ENCODE results near the gene PTPRD. TPM values are rescaled to one million over a fixed set of nuclear protein-coding genes. Genes with fewer than 3 reads are reported as not detected.

PTPRD gene
- total RNA-seq, 1 experiment from 2014 or later: 32.5 TPM

GRCh38 chr9:8309258-8309657 lies 2303.5 kb downstream of the PTPRD start:
- H3K23me2 ChIP-seq (ENCODE audit: insufficient read length, low read depth, low read length, poor library complexity, severe bottlenecking): no peaks in the 10 kb centered on the region
- no peaks in the 10 kb centered on the region for H3K79me1 ChIP-seq (ENCODE audit: insufficient read depth, low read depth, low read length, poor library complexity, severe bottlenecking)
- H3K4me3 Mint-ChIP-seq: no peak overlapping the region
- no peak overlapping the region for H3T11ph ChIP-seq (ENCODE audit: low read length)
- no peaks in the 10 kb centered on the region for H3K36me3 Mint-ChIP-seq (ENCODE audit: insufficient read depth in 1 of 3, low read depth in 3 of 3)
- no peak overlapping the region for H2BK5ac ChIP-seq (ENCODE audit: insufficient read length, low read length)
- H3K9me3 ChIP-seq (ENCODE audit: control insufficient read depth, low read depth, low read length): no peaks in the 10 kb centered on the region
- H3K56ac ChIP-seq (ENCODE audit: insufficient read length, low read depth, low read length): no peak overlapping the region
- no peak overlapping the region for H3K4me2 ChIP-seq (ENCODE audit: insufficient read depth, insufficient read length, low read length)
- H4K20me1 ChIP-seq (ENCODE audit: control insufficient read depth, insufficient read depth, insufficient read length): no peaks in the 10 kb centered on the region
- no peak overlapping the region for H3K4ac ChIP-seq (ENCODE audit: low read depth, low read length)
- H4K8ac ChIP-seq (replicated peaks; ENCODE audit: insufficient read length, low read depth, low read length): no peak overlapping the region
- no peak for DNase-seq
- H3K23ac ChIP-seq (ENCODE audit: insufficient read length, low read depth, low read length): no peak overlapping the region
- no peaks in the 10 kb centered on the region for H3K4me1 Mint-ChIP-seq
- H2BK12ac ChIP-seq (ENCODE audit: insufficient read length, low read depth, low read length): no peak overlapping the region
- H4K91ac ChIP-seq (ENCODE audit: insufficient read length, low read depth, low read length): no peak overlapping the region
- no peaks in the 10 kb centered on the region for H3K4me1 ChIP-seq (ENCODE audit: insufficient read depth, low read length)
- H2BK15ac ChIP-seq (ENCODE audit: low read depth, low read length): no peak overlapping the region
- no peak overlapping the region for H2AK5ac ChIP-seq (ENCODE audit: insufficient read length, low read length)
- no peaks in the 10 kb centered on the region for H3K79me2 ChIP-seq (ENCODE audit: insufficient read depth, low read length)
- H3K9ac ChIP-seq (ENCODE audit: extremely low read depth, insufficient read length, low read length): no peak overlapping the region
- H2BK120ac ChIP-seq (ENCODE audit: low read depth, low read length, poor library complexity, severe bottlenecking): no peak overlapping the region
- H2BK20ac ChIP-seq (ENCODE audit: low read depth, low read length, poor library complexity, severe bottlenecking): no peak overlapping the region
- H3K27me3 ChIP-seq (ENCODE audit: insufficient read depth, low read length): no peaks in the 10 kb centered on the region
- no peak overlapping the region for H3K14ac ChIP-seq (ENCODE audit: insufficient read depth, low read length)
- no peaks in the 10 kb centered on the region for H3K27me3 Mint-ChIP-seq (ENCODE audit: low read depth)
- no peak overlapping the region for H3K27ac Mint-ChIP-seq
- H3K18ac ChIP-seq (ENCODE audit: insufficient read length, low read depth, low read length): no peak overlapping the region
- no peak for TF ChIP-seq CTCF (conservative IDR thresholded peaks at IDR 0.05)
- no peaks in the 10 kb centered on the region for H3K9me3 Mint-ChIP-seq
- H4K5ac ChIP-seq (ENCODE audit: insufficient read length, low read depth, low read length): no peak overlapping the region
- H2AFZ ChIP-seq (ENCODE audit: low read length): no peak overlapping the region
- no peak overlapping the region for H3K27ac ChIP-seq (ENCODE audit: insufficient read length, low read depth, low read length)

Data from H9 (cell line).